Body of pancreas (tissue), 4 donors: ENCODE data around the gene ACSF3.

Experiments used
- POLR2A ChIP-seq, 3 donors: fragments of 450-650 bp; IDR thresholded peaks; one replicate each; pipeline ENCODE4 v1.6.1; 2016; ENCODE audit warnings: antibody characterized with exemption in 3 of 3, mild to moderate bottlenecking in 2 of 3
- TF ChIP-seq, protein P1 (sequence below), 7 experiments: fragments of 450-650 bp in 4 of 7; fragments of 200-600 bp in 3 of 7; sonication (generic) in 3 of 7; IDR thresholded peaks; one replicate each; pipeline ENCODE4 v1.5.1; 2016 to 2019; ENCODE audit warnings: antibody characterized with exemption in 7 of 7

DNA sequence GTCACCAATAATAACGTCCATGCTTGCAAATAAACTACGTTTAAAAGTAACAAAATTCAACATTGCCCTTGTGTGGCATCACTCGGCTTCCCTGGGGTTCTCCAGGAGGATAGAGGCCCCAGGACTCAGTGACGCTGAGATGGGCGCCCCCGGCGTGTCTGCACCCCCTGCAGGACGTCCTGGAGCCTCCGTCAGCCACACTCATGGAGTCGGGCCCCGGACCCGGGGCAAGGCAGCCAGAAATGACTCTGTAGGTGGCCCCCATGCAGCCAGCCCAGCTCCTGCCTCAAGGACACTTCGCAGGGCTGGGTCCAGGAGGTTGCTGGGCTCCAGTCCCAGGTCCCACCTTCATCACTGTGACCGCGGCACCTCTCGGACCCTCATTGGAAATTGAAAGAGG lies 16.6 kb upstream of the ACSF3 start:
- TF ChIP-seq, protein P1, sequence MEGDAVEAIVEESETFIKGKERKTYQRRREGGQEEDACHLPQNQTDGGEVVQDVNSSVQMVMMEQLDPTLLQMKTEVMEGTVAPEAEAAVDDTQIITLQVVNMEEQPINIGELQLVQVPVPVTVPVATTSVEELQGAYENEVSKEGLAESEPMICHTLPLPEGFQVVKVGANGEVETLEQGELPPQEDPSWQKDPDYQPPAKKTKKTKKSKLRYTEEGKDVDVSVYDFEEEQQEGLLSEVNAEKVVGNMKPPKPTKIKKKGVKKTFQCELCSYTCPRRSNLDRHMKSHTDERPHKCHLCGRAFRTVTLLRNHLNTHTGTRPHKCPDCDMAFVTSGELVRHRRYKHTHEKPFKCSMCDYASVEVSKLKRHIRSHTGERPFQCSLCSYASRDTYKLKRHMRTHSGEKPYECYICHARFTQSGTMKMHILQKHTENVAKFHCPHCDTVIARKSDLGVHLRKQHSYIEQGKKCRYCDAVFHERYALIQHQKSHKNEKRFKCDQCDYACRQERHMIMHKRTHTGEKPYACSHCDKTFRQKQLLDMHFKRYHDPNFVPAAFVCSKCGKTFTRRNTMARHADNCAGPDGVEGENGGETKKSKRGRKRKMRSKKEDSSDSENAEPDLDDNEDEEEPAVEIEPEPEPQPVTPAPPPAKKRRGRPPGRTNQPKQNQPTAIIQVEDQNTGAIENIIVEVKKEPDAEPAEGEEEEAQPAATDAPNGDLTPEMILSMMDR (IDR thresholded peaks at IDR 0.05) = no peak
- TF ChIP-seq POLR2A (IDR thresholded peaks at IDR 0.05) = no peak
